HCT116 (cell line): Measurements from ENCODE around the gene SLC4A2. TPM values are rescaled to one million over a fixed set of nuclear protein-coding genes. Genes with fewer than 3 reads are reported as not detected.

Source experiments
- ATAC-seq: fragments of 200-7000 bp; cut with Tn5 transposase; 2 replicates; pipeline ENCODE4 v1.9.1; 2020; ENCODE audit warnings: mild to moderate bottlenecking, moderate library complexity
- BruUV-seq: library from RNA; stranded (reverse); fragments of 400-500 nt; replicated peaks from 2 replicates; lab custom pipeline; 2021; lab: Mats Ljungman, UMichigan
- CTCF ChIA-PET: fragments of 300-600 bp; sonication (Branson Sonifier 250); formaldehyde crosslinking; loops from one replicate; lab custom pipeline; 2021; ENCODE audit warnings: antibody characterized with exemption; lab: Charles Lee
- POLR2A ChIA-PET: fragments of 300-600, 350-600 bp; sonication (Branson Sonifier 250); formaldehyde crosslinking; loops from one replicate; lab custom pipeline; 2021; ENCODE audit warnings: antibody characterized with exemption; lab: Charles Lee
- RAD21 ChIA-PET, 2 experiments: fragments of 300-600 bp; sonication (Branson Sonifier 250); formaldehyde crosslinking; loops; one replicate each; lab custom pipeline; 2023; ENCODE audit warnings: low total read pairs in 2 of 2; ENCODE audit not compliant: uncharacterized antibody in 2 of 2, unreplicated experiment in 2 of 2, low non-redundant PET in 1 of 2; lab: Charles Lee
- DNase-seq: peaks from one replicate; pipeline ENCODE4 v3.0.0-alpha.2; 2010; ENCODE audit warnings: low read depth, low spot score
- H2AFZ ChIP-seq: fragments of 200-600 bp; shearing (Covaris generic), sonication (generic); 2 replicates; pipeline ENCODE4 v1.6.1; 2017; ENCODE audit warnings: low read depth, mixed run types, mixed read lengths, antibody characterized with exemption, low read length; ENCODE audit not compliant: poor library complexity, severe bottlenecking
- H3K27ac ChIP-seq: 2 replicates; pipeline ENCODE4 v1.5.1; 2012; ENCODE audit warnings: low read depth, low read length
- H3K27me3 ChIP-seq: fragments of 200-600 bp; sonication (generic); 2 replicates; pipeline ENCODE4 v1.6.1; 2016; ENCODE audit warnings: mixed run types, low read length, mixed read lengths; ENCODE audit not compliant: insufficient read depth
- H3K36me3 ChIP-seq, 2 experiments: fragments of 200-500 bp in 1 of 2; fragments of 200-600 bp in 1 of 2; sonication (Bioruptor generic) in 1 of 2; sonication (generic) in 1 of 2; 2 replicates each; pipeline versions ENCODE4 v1.5.1 to v1.6.1; 2014 to 2016; ENCODE audit warnings: low read length in 2 of 2, inconsistent platforms in 1 of 2, mixed read lengths in 1 of 2, mixed run types in 1 of 2; ENCODE audit not compliant: insufficient read depth in 2 of 2, control insufficient read depth in 1 of 2
- H3K4me1 ChIP-seq, 2 experiments: fragments of 200-600 bp in 1 of 2; sonication (generic) in 1 of 2; 2 replicates each; pipeline versions ENCODE4 v1.5.1 to v1.6.1; 2012 to 2017; ENCODE audit warnings: low read length in 2 of 2, inconsistent platforms in 1 of 2, mild to moderate bottlenecking in 1 of 2, mixed read lengths in 1 of 2, mixed run types in 1 of 2, moderate library complexity in 1 of 2; ENCODE audit not compliant: insufficient read depth in 2 of 2, control insufficient read depth in 1 of 2
- H3K4me2 ChIP-seq: fragments of 200-600 bp; sonication (generic); 2 replicates; pipeline ENCODE4 v1.6.1; 2017; ENCODE audit warnings: mixed run types, low read length, mixed read lengths
- H3K4me3 ChIP-seq, 2 experiments: fragments of 200-600 bp in 1 of 2; sonication (generic) in 1 of 2; replicated peaks in 1 of 2; 2 replicates each; pipeline ENCODE4 v1.5.1; 2011 to 2016; ENCODE audit warnings: low read length in 2 of 2, control low read depth in 1 of 2, low read depth in 1 of 2, mild to moderate bottlenecking in 1 of 2, mixed read lengths in 1 of 2, mixed run types in 1 of 2
- H3K79me2 ChIP-seq: fragments of 200-600 bp; sonication (generic); 2 replicates; pipeline ENCODE4 v1.6.1; 2017; ENCODE audit warnings: mild to moderate bottlenecking, mixed run types, low read length, moderate library complexity, mixed read lengths; ENCODE audit not compliant: insufficient read depth
- H3K9ac ChIP-seq: fragments of 200-600 bp; sonication (generic); 2 replicates; pipeline ENCODE4 v1.6.1; 2016; ENCODE audit warnings: low read length, mixed read lengths
- H3K9me2 ChIP-seq: fragments of 200-600 bp; sonication (generic), shearing (Covaris generic); 2 replicates; pipeline ENCODE4 v1.6.1; 2017; ENCODE audit warnings: mixed run types, mild to moderate bottlenecking, moderate library complexity; ENCODE audit not compliant: insufficient read depth
- H3K9me3 ChIP-seq, 2 experiments: fragments of 200-500 bp in 1 of 2; fragments of 200-600 bp in 1 of 2; sonication (Bioruptor generic) in 1 of 2; sonication (generic) in 1 of 2; 2 replicates each; pipeline ENCODE4 v1.6.1; 2014 to 2017; ENCODE audit warnings: low read length in 2 of 2, mixed read lengths in 2 of 2, inconsistent platforms in 1 of 2, low read depth in 1 of 2, mild to moderate bottlenecking in 1 of 2, mixed run types in 1 of 2, moderate library complexity in 1 of 2; ENCODE audit not compliant: control insufficient read depth in 1 of 2, insufficient read depth in 1 of 2
- H4K20me1 ChIP-seq: fragments of 200-600 bp; sonication (generic), shearing (Covaris generic); 2 replicates; pipeline ENCODE4 v1.6.1; 2017; ENCODE audit warnings: mixed run types, mild to moderate bottlenecking, moderate library complexity; ENCODE audit not compliant: insufficient read depth
- ATF3 ChIP-seq: IDR thresholded peaks from 2 replicates; pipeline ENCODE4 v1.6.1; 2012
- CEBPB ChIP-seq: IDR thresholded peaks from 2 replicates; pipeline ENCODE4 v1.6.1; 2012; ENCODE audit warnings: low read depth
- EGR1 ChIP-seq: IDR thresholded peaks from 2 replicates; pipeline ENCODE4 v1.6.1; 2012; ENCODE audit warnings: low read depth
- FOSL1 ChIP-seq: IDR thresholded peaks from 2 replicates; pipeline ENCODE4 v1.6.1; 2012; ENCODE audit warnings: low read depth
- POLR2AphosphoS5 ChIP-seq: IDR thresholded peaks from 2 replicates; pipeline ENCODE4 v1.6.1; 2011; ENCODE audit warnings: mild to moderate bottlenecking, low read depth, low read length, moderate library complexity
- RAD21 ChIP-seq: IDR thresholded peaks from 2 replicates; pipeline ENCODE4 v1.6.1; 2012; ENCODE audit warnings: low read depth, mild to moderate bottlenecking
- SP1 ChIP-seq: IDR thresholded peaks from 2 replicates; pipeline ENCODE4 v1.6.1; 2012; ENCODE audit warnings: low read depth
- YY1 ChIP-seq: IDR thresholded peaks from 2 replicates; pipeline ENCODE4 v1.6.1; 2011; ENCODE audit warnings: low read length, low read depth, moderate library complexity, mild to moderate bottlenecking; ENCODE audit not compliant: insufficient replicate concordance; ENCODE audit errors: extremely low read depth
- ZNF274 ChIP-seq: fragments of 200-500 bp; sonication (Bioruptor generic); IDR thresholded peaks from 2 replicates; pipeline ENCODE4 v1.6.1; 2014; ENCODE audit warnings: mild to moderate bottlenecking, low read depth, low read length, inconsistent platforms
- intact Hi-C: fragments of 100-400 bp; cut with micrococcal nuclease; formaldehyde crosslinking; loops from 2 replicates; pipeline ENCODE4 v1.10.0; 2022
- total RNA-seq: library from RNA; stranded (reverse); gene quantifications from one replicate; pipeline ENCODE4 v1.2.1, GENCODE V29; 2021; ENCODE audit not compliant: unreplicated experiment
- TF ChIP-seq, protein P1 (sequence below): IDR thresholded peaks from 2 replicates; pipeline ENCODE4 v1.6.1; 2012
- TF ChIP-seq, protein P2 (sequence below): IDR thresholded peaks from 2 replicates; pipeline ENCODE4 v1.6.1; 2011; ENCODE audit warnings: mild to moderate bottlenecking, low read length, moderate library complexity; ENCODE audit not compliant: insufficient replicate concordance; ENCODE audit errors: extremely low read depth

Gene SLC4A2
- total RNA-seq, 1 experiment from 2014 or later, result 240 TPM

DNA sequence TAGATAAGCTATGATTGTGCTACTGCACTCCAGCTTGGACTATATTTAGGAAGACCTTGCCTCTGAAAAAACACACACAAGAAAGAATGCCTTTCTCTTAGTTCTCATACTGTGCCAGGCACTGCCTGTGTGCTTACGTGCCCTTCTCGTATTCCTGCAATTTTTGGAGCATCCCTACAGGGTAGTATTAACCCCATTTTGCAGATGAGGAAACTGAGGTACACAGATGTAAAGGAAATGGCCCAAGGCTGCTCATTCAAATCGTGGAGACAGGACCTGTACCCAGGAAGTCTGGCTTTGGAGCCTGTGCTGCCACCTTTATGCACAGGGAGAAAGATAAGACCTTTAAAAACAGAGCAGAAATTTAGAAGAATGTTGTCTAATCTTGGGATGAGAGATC lies 43.6 kb downstream of the SLC4A2 start:
- Histone ChIP-seq H3K36me3 (peaks cover 0 to 2% of the 10 kb centered on the region in 2 experiments; a peak in 1 of 4 replicates), H3K9ac (no peak overlapping the region), H3K4me2 (no peak overlapping the region), H3K9me2 (no peaks in the 10 kb centered on the region), H2AFZ (no peak overlapping the region), H3K4me3 (no peak overlapping the region), H3K79me2 (peaks cover 86% of the 10 kb centered on the region), H3K27me3 (no peaks in the 10 kb centered on the region), H3K4me1 (no peaks in the 10 kb centered on the region), H3K27ac (no peak overlapping the region), H4K20me1 (no peaks in the 10 kb centered on the region), H3K9me3 (no peaks in the 10 kb centered on the region)
- intact Hi-C loops, result no loop called here
- CTCF ChIA-PET, result no interaction called here
- RAD21 ChIA-PET, result no interaction called here
- no peak for ATAC-seq
- POLR2A ChIA-PET, result no interaction called here
- TF ChIP-seq ATF3, result no peak
- no peak for TF ChIP-seq ZNF274
- TF ChIP-seq POLR2AphosphoS5, result no peak
- TF ChIP-seq SP1, result no peak
- no peak for TF ChIP-seq YY1
- TF ChIP-seq FOSL1, result no peak
- TF ChIP-seq, protein P1, sequence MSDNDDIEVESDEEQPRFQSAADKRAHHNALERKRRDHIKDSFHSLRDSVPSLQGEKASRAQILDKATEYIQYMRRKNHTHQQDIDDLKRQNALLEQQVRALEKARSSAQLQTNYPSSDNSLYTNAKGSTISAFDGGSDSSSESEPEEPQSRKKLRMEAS, result no peak
- TF ChIP-seq RAD21, result no peak
- TF ChIP-seq, protein P2, sequence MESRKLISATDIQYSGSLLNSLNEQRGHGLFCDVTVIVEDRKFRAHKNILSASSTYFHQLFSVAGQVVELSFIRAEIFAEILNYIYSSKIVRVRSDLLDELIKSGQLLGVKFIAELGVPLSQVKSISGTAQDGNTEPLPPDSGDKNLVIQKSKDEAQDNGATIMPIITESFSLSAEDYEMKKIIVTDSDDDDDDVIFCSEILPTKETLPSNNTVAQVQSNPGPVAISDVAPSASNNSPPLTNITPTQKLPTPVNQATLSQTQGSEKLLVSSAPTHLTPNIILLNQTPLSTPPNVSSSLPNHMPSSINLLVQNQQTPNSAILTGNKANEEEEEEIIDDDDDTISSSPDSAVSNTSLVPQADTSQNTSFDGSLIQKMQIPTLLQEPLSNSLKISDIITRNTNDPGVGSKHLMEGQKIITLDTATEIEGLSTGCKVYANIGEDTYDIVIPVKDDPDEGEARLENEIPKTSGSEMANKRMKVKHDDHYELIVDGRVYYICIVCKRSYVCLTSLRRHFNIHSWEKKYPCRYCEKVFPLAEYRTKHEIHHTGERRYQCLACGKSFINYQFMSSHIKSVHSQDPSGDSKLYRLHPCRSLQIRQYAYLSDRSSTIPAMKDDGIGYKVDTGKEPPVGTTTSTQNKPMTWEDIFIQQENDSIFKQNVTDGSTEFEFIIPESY, result no peak
- no peak for TF ChIP-seq CEBPB
- TF ChIP-seq EGR1, result no peak
- no TSS peak for BruUV-seq
- DNase-seq, result no peak
